Rectal smooth muscle tissue (tissue), 1 donor: Measurements from ENCODE around the gene TP53BP2.
"Not testable (repeated sequence)": the region's sequence is repeated elsewhere in the genome, so short reads cannot be mapped to it uniquely, and the experiment has no call there.

Source experiments
- H3K27ac ChIP-seq: one replicate; pipeline ENCODE4 v1.7.0; 2013; ENCODE audit warnings: low read depth, low read length, inconsistent platforms
- H3K27me3 ChIP-seq: one replicate; pipeline ENCODE4 v1.7.0; 2013; ENCODE audit warnings: low read length; ENCODE audit not compliant: control insufficient read depth, insufficient read depth
- H3K36me3 ChIP-seq: one replicate; pipeline ENCODE4 v1.7.0; 2013; ENCODE audit warnings: low read length; ENCODE audit not compliant: control insufficient read depth, insufficient read depth
- H3K4me1 ChIP-seq: one replicate; pipeline ENCODE4 v1.7.0; 2013; ENCODE audit warnings: low read length; ENCODE audit not compliant: control insufficient read depth, insufficient read depth
- H3K4me3 ChIP-seq: one replicate; pipeline ENCODE4 v1.7.0; 2013; ENCODE audit warnings: low read length
- H3K9ac ChIP-seq: one replicate; pipeline ENCODE4 v1.7.0; 2013; ENCODE audit warnings: low read length

The TP53BP2 gene

GRCh38 chr1:223872308-223872901 lies 26.7 kb upstream of the TP53BP2 start:
- Histone ChIP-seq H3K4me1 (peaks cover 5% of the 10 kb centered on the region), H3K27ac (no peak overlapping the region), H3K36me3 (no peaks in the 10 kb centered on the region), H3K9ac (no peak overlapping the region), H3K27me3 (no peaks in the 10 kb centered on the region), H3K4me3 (no peak overlapping the region)

- H3K27ac ChIP-seq: no peak overlapping the region
- peaks cover 5% of the 10 kb centered on the region for H3K4me1 ChIP-seq
- H3K4me3 ChIP-seq: no peak overlapping the region
- no peak overlapping the region for H3K9ac ChIP-seq
- no peaks in the 10 kb centered on the region for H3K36me3 ChIP-seq
- no peaks in the 10 kb centered on the region for H3K27me3 ChIP-seq
Measured at GRCh38 chr1:223870617-223871574, 25.1 kb upstream of the TP53BP2 start.

- not testable (repeated sequence) for H3K36me3 ChIP-seq, H3K4me1 ChIP-seq, H3K9ac ChIP-seq, H3K27ac ChIP-seq, H3K27me3 ChIP-seq, H3K4me3 ChIP-seq
Measured at GRCh38 chr1:223864599-223865368, 19.0 kb upstream of the TP53BP2 start.

GRCh38 chr1:223864084-223864483 lies 18.3 kb upstream of the TP53BP2 start:
- no peaks in the 10 kb centered on the region for H3K27me3 ChIP-seq
- no peaks in the 10 kb centered on the region for H3K36me3 ChIP-seq
- H3K4me3 ChIP-seq: no peak overlapping the region
- H3K27ac ChIP-seq: no peak overlapping the region
- no peaks in the 10 kb centered on the region for H3K4me1 ChIP-seq
- no peak overlapping the region for H3K9ac ChIP-seq

- Histone ChIP-seq H3K27me3 (no peaks in the 10 kb centered on the region), H3K4me3 (no peak overlapping the region), H3K36me3 (no peaks in the 10 kb centered on the region), H3K4me1 (no peaks in the 10 kb centered on the region), H3K9ac (no peak overlapping the region), H3K27ac (no peak overlapping the region)
Measured at GRCh38 chr1:223861904-223862303, 16.2 kb upstream of the TP53BP2 start.

- no peak overlapping the region for H3K27ac ChIP-seq
- no peaks in the 10 kb centered on the region for H3K27me3 ChIP-seq
- no peak overlapping the region for H3K9ac ChIP-seq
- H3K4me3 ChIP-seq: no peak overlapping the region
- H3K36me3 ChIP-seq: no peaks in the 10 kb centered on the region
- no peaks in the 10 kb centered on the region for H3K4me1 ChIP-seq
Measured at GRCh38 chr1:223860051-223860622, 14.4 kb upstream of the TP53BP2 start.

GRCh38 chr1:223859058-223859457 lies 13.3 kb upstream of the TP53BP2 start:
- no peak overlapping the region for H3K4me3 ChIP-seq
- H3K9ac ChIP-seq: no peak overlapping the region
- no peaks in the 10 kb centered on the region for H3K36me3 ChIP-seq
- H3K4me1 ChIP-seq: no peaks in the 10 kb centered on the region
- H3K27me3 ChIP-seq: no peaks in the 10 kb centered on the region
- no peak overlapping the region for H3K27ac ChIP-seq

GRCh38 chr1:223856386-223856785 lies 10.6 kb upstream of the TP53BP2 start:
- H3K4me1 ChIP-seq: no peaks in the 10 kb centered on the region
- H3K36me3 ChIP-seq: no peaks in the 10 kb centered on the region
- no peak overlapping the region for H3K4me3 ChIP-seq
- no peaks in the 10 kb centered on the region for H3K27me3 ChIP-seq
- no peak overlapping the region for H3K27ac ChIP-seq
- H3K9ac ChIP-seq: no peak overlapping the region

- Histone ChIP-seq H3K4me3 (no peak overlapping the region), H3K9ac (no peak overlapping the region), H3K36me3 (no peaks in the 10 kb centered on the region), H3K4me1 (no peaks in the 10 kb centered on the region), H3K27ac (no peak overlapping the region), H3K27me3 (no peaks in the 10 kb centered on the region)
Measured at GRCh38 chr1:223853748-223854147, 8.0 kb upstream of the TP53BP2 start.

- H3K27me3 ChIP-seq: no peaks in the 10 kb centered on the region
- H3K9ac ChIP-seq: no peak overlapping the region
- no peaks in the 10 kb centered on the region for H3K36me3 ChIP-seq
- no peaks in the 10 kb centered on the region for H3K4me1 ChIP-seq
- H3K27ac ChIP-seq: no peak overlapping the region
- no peak overlapping the region for H3K4me3 ChIP-seq
Measured at GRCh38 chr1:223853275-223853674, 7.5 kb upstream of the TP53BP2 start.

GRCh38 chr1:223852337-223852736 lies 6.6 kb upstream of the TP53BP2 start:
- no peaks in the 10 kb centered on the region for H3K36me3 ChIP-seq
- H3K4me1 ChIP-seq: no peaks in the 10 kb centered on the region
- no peaks in the 10 kb centered on the region for H3K27me3 ChIP-seq
- H3K27ac ChIP-seq: no peak overlapping the region
- no peak overlapping the region for H3K9ac ChIP-seq
- no peak overlapping the region for H3K4me3 ChIP-seq
